Epithelial cell of proximal tubule (primary cell): ENCODE measurements around the gene SLC8A1. TPM values are rescaled to one million over a fixed set of nuclear protein-coding genes. Genes with fewer than 3 reads are reported as not detected.

Experiments
- DNase-seq: peaks from one replicate; pipeline ENCODE4 v3.0.0-alpha.2; 2011; ENCODE audit warnings: low read depth
- H3K4me3 ChIP-seq: 2 replicates; pipeline ENCODE4 v1.5.1; 2011; ENCODE audit warnings: low read depth, mild to moderate bottlenecking, low read length
- total RNA-seq: library from RNA; depleted of rRNA; stranded (reverse); fragments of >200 nt; gene quantifications from 2 replicates; pipeline ENCODE4 v1.2.3, GENCODE V29; 2015
- TF ChIP-seq, protein P1 (sequence below): conservative IDR thresholded peaks from 2 replicates; pipeline ENCODE4 v1.5.1; 2012; ENCODE audit warnings: low read depth, mild to moderate bottlenecking, low read length

The SLC8A1 gene
- total RNA-seq, 1 donor from 2014 or later: 4.8 TPM

- DNase-seq: no peak
- no peak overlapping the region for H3K4me3 ChIP-seq
- TF ChIP-seq, protein P1, sequence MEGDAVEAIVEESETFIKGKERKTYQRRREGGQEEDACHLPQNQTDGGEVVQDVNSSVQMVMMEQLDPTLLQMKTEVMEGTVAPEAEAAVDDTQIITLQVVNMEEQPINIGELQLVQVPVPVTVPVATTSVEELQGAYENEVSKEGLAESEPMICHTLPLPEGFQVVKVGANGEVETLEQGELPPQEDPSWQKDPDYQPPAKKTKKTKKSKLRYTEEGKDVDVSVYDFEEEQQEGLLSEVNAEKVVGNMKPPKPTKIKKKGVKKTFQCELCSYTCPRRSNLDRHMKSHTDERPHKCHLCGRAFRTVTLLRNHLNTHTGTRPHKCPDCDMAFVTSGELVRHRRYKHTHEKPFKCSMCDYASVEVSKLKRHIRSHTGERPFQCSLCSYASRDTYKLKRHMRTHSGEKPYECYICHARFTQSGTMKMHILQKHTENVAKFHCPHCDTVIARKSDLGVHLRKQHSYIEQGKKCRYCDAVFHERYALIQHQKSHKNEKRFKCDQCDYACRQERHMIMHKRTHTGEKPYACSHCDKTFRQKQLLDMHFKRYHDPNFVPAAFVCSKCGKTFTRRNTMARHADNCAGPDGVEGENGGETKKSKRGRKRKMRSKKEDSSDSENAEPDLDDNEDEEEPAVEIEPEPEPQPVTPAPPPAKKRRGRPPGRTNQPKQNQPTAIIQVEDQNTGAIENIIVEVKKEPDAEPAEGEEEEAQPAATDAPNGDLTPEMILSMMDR: no peak
These were observed 241.4 kb downstream of the SLC8A1 start for GRCh38 chr2:40210344-40210967.

DNA sequence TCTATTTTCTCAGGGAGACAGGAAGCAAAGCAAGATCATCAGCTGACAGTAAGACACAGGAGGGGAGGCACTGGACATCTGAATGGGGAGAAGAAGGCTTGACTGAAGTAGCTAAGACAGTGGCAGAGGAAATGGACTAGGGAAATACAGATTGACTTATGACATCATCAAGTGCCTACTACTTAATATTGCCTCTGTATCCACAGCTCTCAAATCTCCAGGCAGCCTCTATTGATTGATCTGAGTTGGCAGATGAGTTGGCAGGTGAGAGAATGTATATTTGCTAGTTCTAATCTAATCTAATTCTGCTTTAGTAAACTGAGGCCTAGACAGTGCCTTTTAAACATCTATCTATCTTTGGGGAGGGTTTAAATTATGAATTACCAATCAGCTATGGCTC lies 242.1 kb downstream of the SLC8A1 start:
- TF ChIP-seq, protein P1: no peak
- H3K4me3 ChIP-seq: no peak overlapping the region
- no peak for DNase-seq

DNA sequence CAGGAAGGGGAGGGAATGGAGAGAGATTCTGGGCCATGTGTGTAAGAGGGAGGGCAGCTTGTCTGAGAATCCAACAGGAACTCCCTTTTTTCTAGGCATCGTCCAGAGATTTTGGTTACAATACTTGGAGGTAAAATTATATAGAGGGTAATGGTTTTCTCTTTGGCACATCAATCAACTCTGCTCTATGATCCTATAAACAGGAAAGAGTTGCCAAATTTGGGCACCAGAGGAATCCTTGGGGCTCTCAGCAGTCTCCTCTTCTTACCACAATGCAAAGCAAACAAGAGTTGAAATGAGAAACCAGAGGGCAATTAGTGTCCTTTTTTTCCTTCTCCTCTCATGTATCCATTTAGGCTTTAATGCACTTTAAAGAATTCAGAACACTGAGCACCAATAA lies 243.4 kb downstream of the SLC8A1 start:
- no peak for DNase-seq
- H3K4me3 ChIP-seq: no peak overlapping the region
- TF ChIP-seq, protein P1: no peak

GRCh38 chr2:40204268-40204667 lies 247.6 kb downstream of the SLC8A1 start:
- no peak for DNase-seq
- no peak overlapping the region for H3K4me3 ChIP-seq
- TF ChIP-seq, protein P1: no peak

DNA sequence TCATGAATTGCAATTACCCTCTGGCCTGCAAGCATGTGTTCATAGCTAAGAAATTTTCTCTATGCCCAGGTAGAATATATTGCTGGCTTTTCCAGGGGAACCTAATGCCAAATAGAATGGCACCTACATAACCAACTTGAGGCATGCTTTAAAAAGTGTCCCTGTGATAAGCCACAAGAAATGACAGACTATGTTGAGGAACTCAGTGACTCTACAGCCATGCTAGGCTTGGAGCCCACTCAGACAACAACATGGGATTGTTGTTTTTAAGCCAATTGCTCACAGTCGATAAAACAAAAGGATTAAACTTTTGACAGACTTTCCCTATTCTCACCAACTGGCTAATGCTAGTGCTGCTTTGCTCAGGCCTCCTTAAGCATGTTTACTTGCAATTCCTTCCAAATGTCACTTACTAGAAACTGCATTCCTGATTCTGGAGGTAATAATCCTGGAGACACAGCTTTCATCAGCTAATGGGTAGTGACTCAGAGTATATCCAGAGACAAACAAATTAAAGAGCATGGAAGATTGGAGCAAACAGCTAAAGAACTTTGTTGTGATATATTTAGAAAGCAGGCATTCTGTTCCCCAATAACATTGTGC lies 249.0 kb downstream of the SLC8A1 start:
- no peak overlapping the region for H3K4me3 ChIP-seq
- TF ChIP-seq, protein P1: no peak
- DNase-seq: no peak

DNA sequence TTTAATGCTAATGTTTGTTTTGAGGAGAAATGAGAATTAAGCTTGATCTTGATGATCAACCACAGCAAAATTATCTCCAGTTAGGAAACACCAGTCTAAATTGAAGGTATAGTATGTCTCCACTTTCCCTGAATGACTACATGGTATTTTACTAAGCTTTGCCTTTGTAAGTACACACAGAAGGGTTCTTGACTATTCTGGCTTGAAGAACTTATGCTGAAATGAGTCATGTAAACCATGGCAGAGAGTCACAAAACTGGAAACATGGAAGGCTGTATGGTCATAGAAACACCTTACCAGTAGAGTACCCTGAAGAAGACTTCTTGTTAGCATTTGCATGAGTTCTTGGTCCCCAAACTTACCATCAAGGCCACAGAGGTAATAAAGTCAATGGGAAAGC lies 250.5 kb downstream of the SLC8A1 start:
- DNase-seq: no peak
- no peak overlapping the region for H3K4me3 ChIP-seq

More for the DNA sequence above, 250.5 kb downstream of the SLC8A1 start:
- TF ChIP-seq, protein P1: no peak
